ENCODE data around the gene RAB44.

RAB44 gene

DNA sequence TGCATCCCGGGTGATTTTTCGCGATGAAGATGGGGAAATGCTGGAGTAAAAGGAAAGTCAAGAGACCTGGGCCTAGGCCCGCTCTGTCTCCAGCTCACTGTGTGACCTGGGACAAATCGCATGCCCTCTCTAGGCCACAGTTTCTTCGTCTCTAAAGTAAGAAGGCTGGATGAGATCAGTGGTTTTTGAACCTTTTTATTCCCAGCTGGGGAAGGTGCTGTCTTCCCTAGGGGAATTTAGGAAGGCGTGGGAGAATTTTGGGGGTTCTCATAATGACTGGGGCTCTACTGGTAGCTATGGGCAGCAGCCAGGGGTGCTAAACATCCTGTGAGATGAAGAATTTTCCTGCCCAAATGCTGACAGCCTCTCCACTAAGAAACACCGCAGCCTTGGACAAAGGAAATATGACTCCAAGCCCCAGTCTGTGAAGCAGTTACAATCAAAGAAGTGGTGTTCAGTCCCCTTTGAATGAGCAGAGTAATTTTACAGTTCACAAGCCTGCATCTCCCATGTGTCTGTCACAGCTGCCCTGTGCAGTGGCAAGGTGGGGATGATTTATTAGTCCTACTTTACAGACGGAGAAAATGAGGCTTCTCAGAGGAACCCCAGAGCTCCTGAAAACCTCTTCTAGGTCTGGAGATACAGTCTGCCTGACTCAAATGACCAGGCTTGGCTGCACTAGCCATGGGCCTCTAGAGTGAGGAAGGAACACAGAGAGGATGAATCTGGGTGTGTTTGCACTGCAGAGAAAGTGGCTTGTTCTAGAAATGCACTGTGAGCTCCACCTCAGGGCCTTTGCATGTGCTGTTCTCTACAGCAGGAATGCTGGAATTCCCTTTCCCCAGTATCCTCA is 57.2 kb downstream of the RAB44 start:
- DNase-seq: no peak

DNA sequence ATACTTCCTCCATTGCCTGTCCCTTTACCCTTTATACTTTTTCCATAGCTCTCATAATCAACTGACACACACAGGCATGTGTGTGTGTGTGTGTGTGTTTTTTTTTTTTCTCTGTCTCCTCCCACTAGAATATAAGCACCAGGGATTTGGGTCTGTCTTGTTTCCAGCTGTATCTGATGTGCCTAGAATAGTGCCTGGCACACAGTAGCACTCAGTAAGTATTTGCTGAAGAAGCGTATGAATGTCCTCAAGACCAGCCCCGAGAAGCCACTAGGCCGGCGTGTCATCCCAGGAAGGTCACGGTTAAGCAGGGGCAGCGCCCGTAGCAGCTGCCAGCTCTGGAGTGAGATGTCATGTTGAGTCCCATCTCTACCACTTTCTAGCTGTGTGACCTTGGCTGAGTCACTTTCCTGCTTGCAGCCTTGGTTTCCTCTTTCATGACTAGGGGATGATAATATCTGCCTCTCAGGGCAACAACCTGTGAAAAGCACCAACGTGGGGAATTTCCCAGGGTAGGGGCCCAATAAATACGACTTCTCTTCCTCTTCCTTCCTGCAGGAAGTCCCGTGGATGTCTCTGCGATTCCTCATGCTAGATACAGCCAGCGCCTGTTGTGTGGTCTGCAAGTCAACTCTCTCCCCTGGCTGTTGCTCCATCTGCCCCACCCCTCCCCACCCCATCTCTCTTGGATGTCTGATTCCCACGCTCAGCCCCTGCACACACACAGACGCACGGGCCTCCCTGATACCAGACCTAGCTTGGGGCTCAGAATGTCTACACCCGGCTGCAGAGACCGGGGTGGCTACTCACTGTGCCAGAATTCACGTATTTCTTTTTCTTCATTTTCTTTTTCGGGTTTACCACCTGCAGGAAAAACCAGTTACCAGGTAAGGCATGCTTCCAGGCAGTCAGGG is 58.1 kb downstream of the RAB44 start:
- DNase-seq: peak; percentile 35 to 53

DNA sequence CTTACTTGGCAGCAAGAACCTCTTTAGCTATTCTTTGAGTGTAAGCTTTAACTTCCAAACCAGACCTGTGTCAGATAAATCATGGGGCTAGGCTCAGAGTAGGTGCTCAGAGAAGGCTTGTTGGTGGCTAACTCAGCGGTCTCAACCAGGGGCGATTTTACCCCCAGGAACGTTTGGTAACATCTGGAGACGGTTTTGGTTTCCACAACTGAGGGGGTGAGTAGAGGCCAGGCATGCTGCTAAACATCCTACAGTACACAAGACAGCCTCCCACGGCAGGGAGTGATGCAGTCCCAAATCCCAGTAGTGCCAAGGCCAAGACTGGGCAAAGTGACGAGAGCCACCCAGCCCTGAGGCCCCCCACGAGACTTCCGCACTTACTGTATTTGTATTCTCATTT is 59.2 kb downstream of the RAB44 start:
- DNase-seq: no peak

DNA sequence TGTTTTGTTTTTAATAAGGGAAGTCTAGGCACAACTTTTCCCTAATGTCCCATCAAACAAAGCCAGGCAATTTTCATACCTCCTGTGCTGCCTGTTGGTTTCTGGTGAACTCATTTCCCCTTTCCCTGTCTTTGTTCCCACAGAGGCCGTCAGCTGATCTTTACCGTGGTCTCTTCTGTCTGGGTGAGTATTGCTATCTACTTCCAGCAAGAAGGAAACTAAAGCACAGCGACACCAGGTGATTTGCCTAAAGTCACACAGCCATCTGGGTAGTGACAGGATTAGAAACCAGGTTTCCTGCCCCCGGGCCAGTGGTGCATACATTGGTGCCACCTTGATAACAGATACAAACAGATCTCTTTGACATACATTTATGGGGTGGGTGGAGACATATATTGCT is 59.6 kb downstream of the RAB44 start:
- peak; percentile 28 to 30 for DNase-seq

DNA sequence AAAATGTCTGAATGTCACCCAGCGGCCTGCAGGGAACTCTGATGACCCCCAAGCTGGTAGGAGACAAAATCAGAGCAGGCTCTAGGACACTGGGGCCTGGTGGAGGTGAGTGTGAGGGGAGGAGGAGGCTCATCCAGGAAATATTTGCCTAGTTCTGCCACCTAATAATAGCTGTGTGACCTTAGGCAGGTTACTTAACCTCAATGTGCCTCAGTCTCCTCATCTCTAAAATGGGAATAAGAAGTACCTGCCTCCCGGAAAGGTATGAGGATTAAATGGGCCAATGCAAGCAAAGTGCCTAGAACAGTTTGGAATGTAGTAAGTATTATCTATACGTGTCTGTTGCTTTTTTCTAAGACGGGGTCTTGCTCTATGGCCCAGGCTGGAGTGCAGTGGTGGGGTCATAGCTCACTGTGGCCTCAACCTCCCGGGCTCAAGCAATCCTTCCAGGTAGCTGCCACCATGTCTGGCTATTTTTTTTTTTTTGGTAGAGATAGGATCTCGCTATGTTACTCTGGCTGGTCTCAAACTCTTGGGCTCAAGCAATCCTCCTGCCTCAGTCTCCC is 60.4 kb downstream of the RAB44 start:
- no peak for DNase-seq

DNA sequence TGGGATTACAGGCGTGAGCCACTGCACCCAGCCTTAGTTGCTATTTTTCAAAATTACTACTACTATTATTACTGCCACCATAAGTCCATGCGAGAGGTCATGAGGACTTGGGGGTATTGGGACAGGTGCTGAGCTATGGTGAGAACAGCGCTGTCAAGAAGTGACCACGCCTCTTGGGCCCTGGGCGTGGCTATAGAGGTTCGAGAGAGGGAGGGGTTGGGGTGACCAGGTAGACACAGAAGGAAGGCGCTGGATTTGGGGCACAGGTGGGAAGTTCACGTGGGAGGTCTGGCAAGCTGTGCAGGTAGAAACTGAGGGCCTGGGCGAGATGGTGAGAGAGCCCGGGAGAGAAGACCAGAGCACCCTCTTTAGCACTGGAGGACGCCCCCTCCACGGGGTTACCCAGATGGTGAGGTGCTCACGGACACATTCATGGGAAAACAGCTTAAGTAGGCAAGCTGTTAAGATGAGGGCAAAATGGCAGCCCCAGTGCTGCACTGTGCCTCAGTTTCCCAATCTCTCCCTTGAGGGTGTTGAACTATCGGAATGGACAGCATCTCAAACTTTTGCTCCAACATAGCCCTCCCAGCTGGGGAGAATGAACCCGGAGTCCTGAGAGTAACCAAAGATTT is 61.0 kb downstream of the RAB44 start:
- no peak for DNase-seq

DNA sequence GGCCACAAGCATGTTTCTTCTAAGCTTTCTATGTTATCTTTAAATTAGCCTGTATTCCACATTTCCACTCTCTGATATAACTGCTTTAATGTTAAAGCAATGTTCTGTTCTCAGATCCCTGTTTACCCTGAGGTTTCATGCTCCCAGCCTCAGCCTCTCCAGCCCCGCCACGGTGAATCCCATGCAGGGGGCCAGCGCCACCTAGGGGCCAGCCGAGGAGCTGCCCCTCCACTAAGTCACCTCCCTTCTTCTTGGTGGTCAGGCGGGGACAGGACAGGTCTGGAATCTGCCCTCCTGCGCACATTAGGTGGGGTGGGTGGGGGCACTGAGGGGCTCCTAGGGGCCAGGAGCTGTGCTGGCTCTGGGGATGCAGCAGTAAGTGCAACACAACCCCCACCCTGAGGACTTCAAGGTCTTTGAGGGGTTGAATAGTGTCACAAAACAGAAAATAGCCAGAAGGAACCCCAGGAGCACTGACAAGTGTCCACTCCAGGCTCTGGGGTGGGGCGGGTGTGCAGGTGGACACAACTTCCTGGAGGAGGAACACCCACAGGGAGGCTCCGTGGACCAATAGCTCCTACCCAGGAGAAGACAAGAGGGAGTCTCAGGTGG is 61.6 kb downstream of the RAB44 start:
- peak; percentile 58 to 80 for DNase-seq

DNA sequence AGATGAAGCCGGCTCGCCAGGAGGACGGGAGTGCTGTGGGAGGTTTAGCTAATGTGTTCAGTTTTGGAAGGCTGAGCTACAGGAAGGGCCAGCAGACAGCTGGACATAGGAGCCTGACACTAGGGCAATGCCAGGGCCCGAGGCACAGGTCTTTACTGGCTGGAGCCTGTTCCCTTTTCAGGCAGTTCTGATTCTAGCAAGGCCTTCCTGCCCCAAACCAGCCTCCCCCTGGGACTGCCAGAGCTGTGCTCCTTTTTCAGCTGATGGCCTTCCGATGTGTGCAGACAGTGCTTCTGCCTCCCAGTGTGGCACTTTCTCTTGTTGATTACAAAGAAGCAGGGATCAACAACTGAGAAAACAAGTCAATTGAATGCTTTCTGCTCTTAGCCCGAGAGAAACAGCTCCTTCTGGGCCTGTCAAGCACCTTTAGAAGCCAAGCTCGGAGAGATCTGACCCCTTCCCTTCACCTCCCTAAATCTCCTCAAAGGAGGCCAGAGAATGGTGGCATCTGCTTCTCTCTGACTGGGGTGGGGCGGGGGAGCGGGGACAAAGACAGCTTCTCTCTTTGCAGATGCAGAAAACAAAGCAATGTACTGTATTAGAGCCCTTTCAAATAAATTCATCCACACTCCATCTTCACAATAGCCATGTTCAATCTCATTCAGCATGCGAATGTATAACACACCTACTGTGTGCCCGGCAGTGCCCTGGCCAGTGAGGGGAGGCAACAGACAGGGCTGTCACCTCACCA is 63.2 kb downstream of the RAB44 start:
- no peak for DNase-seq

DNA sequence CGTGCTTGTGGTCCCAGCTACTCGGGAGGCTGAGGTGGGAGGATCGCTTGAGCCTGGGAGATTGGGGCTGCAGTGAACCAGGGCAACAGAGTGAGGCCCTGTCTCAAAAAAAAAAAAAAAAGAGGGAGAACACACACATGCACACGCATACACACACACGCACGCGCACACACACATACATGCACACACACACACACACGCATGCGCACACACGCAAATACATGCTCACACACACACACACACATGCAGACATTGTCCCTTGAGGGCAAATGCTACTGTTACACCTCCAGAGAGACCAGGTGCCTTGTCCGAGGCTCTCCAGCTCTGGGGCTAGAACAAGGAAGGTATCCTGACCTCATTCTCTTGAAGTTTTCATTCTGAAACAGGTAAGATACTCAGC is 64.5 kb downstream of the RAB44 start:
- DNase-seq: no peak

DNA sequence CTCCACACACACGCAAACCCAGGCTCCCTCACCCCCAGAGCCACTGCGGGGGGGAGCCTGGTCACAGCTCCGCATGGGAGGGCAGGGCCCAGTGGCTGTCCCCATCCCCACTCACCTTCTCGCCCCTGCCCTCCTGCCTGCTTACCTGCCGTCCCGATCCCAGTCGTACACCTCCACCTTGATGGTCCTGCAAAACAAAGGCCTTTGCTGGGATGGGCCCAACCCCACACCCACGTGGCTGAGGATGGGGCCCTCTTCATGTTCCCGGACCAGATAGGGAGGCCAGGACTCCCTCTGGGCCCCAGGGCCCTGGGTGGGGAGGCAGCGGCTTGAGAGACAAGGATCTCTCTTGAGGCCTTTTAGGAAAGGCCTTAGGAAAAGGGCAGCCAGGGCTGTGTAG is 67.6 kb downstream of the RAB44 start:
- no peak for DNase-seq

DNA sequence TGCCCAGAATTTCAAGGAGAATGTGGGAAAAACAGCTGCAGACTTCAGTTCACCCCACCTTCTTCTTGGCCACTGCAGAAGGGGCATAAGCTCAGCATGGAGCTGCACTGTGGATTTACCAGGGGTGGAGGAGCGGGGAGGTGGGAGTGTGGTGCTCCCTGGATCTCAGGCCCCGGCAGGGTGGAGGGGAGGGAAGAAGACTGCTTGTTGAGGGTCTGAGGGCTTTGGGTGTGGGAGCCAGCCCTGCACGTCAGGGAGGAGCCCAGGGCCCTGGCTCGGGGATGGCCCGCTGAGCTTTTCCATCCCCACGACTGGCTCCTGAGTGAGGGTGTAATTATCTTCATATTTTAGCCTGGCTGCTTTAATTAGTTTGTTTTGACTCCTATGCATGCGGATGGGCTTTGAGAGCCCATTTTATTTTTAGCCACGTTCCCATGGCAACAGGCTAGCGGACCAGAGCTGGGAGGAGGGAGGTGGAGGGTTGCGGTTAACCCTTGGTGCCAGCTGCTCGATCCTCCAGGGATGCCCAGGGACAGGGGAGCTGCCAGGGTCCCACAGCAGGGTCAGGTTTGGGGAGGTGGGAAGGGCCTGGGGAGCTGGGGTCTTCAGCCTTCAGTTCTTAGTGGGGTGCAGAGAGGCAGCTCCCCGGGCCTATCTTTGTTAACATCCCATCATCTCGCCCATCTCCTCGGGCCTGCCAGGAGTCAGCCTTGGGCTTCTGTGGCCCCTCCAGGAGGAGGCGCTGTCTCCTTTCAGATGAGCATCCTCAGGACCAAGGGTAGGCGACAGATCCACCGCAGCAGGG is 68.2 kb downstream of the RAB44 start:
- DNase-seq: peak; percentile 86 to 89

DNA sequence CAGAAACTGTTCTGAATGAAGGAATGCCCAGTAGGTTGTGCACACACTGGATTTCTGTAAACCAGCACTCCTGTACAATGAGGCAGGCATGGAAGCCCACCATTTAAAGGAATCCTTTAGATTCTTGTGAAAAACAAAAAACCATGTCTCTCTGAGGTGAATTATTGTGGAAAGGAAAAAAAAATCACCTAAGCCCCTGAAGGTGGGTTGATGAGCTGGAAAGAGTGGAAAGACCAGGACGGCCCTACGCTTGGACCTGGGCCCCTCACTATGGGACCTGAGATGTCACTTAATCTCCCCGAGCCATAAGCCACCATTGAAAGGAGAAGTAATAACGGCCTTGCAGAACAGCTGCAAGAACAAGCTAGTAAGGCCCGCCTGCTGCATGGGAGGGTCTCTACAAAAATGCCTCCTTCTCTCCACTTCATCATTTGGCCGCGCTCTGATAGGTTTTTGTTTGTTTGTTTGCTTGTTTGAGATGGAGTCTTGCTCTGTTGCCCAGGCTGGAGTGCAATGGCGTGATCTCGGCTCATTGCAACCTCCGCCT is 68.8 kb downstream of the RAB44 start:
- DNase-seq: peak in 1 of 2 experiments; percentile 15

DNA sequence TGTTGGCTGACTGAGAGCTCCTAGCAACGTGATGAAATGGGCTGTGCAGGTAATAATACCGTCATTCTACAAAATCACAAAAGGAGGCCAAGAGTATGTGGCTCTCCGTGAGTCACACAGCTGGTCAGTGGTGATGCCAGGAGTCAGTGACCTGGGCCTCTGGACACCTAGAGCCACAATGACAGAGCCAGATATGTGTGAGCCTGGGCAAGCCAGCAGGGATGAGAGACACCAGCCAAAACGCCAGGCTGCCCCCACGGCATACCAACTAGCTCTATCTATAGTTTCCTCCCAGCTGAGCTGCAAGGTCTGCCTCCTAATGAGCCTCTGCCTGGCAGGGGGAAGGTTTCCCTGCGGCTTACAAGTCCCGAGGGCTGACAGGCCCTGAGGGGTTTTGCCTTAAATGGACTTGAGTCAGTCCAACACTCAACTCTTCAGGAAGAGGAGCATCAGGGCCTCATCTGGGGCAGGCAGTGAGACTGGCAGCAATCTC is 71.6 kb downstream of the RAB44 start:
- DNase-seq: peak in 1 of 2 experiments; percentile 36

DNA sequence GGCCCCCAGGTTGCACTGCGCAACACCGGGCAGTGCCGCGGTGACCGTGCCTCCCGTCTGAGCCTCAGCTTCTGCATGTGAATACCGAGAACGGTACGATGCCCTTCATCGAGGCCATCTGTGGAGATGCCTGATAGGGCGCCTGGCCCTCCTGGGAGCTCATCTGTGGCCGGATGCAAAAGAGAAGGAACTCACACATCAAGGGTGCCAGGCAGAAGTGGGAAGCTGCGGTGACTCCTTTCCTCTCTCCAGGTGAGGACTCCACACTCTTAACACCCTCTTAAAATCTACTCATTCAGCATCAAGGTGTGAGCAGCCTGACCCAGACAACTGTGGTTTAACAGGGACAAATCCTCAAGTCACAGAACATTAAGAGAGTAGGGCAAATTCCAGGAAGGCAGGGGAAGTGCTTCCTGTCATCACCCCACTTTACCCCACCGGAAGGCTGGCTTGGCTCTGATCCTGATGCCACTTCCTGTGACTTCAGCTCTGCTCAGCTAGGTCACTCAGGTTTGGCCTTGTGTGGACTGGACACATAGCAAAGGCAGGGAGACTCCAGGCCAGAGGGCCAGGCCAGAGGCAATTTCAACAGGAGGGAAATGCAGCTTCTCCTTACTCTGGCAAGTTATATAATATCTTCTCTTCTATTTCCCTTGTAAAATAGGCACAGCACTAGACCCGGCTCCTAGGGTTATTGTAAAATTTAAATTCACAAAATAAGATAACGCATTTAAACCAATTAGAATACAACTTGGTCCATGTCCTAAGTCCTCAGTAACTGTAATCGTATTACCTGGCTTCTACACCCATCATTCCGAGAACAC is 72.3 kb downstream of the RAB44 start:
- peak; percentile 32 to 36 for DNase-seq

DNA sequence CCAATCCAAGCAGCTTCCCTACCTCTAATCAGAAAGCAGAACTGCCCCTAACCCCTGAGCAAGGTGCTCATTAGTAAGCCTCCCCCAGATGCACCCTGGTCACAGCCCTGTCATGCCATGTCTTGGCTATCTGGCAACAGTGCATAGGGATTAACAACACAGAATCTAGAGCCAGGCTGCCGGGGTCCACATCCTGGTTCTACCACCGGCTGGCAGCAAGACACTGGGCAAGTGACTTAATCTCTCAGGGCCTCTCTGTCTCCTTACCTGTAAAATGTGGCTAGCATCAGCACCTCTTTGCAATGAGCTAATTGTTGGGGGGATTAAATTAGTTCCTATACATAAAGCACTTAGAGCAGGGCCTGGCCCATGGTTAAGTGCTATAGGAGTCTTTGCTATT is 73.5 kb downstream of the RAB44 start:
- no peak for DNase-seq

DNA sequence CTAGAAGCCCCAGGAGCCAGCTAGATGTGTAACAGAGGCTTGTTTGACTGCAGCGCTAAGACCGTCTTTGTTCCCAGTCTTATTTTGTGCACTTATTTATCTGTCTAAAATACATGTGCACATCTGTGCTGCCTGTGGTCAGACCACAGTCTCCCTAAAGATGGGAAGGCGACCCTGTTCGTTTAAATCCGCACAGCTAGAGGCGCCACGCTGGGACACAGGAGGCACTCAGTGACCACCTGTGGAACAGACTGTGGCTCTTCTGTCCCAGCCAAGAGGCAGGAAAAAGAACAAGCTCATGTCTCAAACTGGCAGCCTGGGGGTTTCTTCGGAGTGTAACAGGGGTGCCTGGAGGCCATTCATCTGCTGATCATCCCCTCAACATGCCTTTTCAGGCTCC is 74.8 kb downstream of the RAB44 start:
- DNase-seq: no peak

DNA sequence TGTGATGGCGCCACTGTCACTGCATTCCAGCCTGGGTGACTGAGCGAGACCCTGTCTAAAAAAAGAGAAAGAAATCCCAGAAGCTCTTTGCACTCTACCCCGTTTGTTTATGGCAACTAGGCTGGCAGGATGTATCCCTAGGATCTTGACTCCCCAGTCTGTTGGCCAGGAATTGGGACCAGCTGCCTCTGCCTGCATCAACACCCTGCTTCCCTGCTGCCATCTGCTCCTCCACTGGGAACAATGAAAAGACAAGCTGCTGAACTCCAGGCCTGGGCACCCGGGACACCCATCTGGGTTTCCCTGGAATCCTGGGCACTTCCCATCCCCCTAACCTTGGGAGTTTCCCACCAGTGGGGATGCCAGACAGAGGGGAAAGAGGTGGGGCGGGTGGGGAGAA is 76.7 kb downstream of the RAB44 start:
- DNase-seq: no peak

DNA sequence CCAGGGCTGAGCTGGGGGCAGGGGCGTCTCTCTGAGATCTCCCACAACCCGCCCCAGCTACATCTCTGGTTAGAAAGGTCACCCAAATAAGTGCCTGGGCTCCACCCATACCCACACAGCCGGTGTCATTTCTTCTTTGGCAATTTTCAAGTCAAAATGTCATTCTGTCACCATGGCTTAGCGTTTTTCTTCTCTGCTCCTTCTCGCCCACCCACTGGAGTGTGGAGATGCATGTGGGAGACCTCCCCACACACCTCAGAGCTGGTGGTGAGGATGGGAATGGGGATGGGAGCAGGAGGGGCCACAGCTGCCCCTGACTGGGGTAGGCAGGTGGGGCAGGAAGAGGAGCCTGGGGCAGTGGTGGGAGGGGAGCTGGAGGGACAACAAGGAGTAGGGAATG is 78.5 kb downstream of the RAB44 start:
- no peak for DNase-seq

DNA sequence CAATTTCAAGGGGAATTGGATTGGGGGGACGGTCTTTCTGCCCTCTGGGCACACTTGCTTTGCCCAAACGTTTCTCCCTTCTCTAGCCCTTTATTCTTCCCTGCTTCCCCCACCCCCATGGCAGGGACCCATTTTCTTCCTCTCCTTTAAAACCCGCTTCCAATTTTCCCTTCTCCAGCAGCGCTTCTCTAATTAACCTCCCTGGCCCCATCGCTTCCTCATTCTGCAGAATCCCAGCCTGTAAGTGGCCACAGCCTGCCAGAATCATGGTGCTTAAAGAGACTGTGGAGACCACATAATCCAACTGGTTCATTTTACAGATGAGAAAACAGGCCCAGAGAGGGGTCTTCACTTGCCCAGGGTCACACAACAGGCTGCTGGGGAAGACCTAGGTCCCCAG is 80.2 kb downstream of the RAB44 start:
- DNase-seq: peak; percentile 46 to 73

DNA sequence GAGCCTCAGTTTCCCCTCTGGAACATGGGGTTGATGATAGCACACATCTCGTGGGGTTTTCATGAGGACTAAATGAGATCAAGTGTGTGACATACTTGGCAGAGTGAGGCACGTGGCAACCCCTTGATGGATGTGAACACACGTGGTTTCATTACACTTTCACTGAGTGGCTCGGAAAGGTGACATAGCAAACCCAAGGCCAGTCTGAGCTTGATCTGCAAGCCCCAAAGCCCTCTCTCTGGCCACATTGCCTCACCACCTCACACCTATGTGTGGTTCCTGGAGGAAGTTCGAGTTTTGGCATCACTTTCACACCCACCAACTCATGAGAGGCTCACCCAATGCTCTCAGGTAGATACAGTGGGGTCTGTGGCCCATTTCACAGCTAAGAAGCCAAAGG is 81.6 kb downstream of the RAB44 start:
- DNase-seq: no peak
